ENCODE data around the gene ZBTB34.

GRCh38 chr9:126891676-126892075, 31.2 kb downstream of the ZBTB34 start:
- TF ChIP-seq POLR2A (IDR thresholded peaks at IDR 0.05; ENCODE audit: low read depth, low read length): no peak
- no peak for TF ChIP-seq CTCF (conservative IDR thresholded peaks at IDR 0.05; ENCODE audit: low read depth, low read length)
- TF ChIP-seq BHLHE40 (IDR thresholded peaks at IDR 0.05; ENCODE audit: low read depth, low read length): no peak
- no peak for TF ChIP-seq RAD21 (IDR thresholded peaks at IDR 0.05; ENCODE audit: low read length)
- TF ChIP-seq CEBPB (IDR thresholded peaks at IDR 0.05; ENCODE audit: low read depth, low read length): no peak
- no peak for TF ChIP-seq RFX5 (IDR thresholded peaks at IDR 0.05; ENCODE audit: low read depth, low read length)
- no peak for TF ChIP-seq MXI1 (IDR thresholded peaks at IDR 0.05; ENCODE audit: borderline replicate concordance, low read depth, low read length)
- TF ChIP-seq USF2 (IDR thresholded peaks at IDR 0.05; ENCODE audit: low read depth, low read length): no peak
- no peak for TF ChIP-seq CHD1 (IDR thresholded peaks at IDR 0.05; ENCODE audit: low read depth, low read length)
- TF ChIP-seq MAFK (IDR thresholded peaks at IDR 0.05; ENCODE audit: low read depth, low read length): no peak
